Adipocyte (in vitro differentiated cells): Measurements from ENCODE around the gene USP17L17.
"Not testable (repeated sequence)": the region's sequence is repeated elsewhere in the genome, so short reads cannot be mapped to it uniquely, and the experiment has no call there.

Experiments used
- DNase-seq: peaks from one replicate; pipeline ENCODE4 v3.0.0-alpha.2; 2015; ENCODE audit warnings: low read depth
- H3K27me3 ChIP-seq: replicated peaks from 2 replicates; pipeline ENCODE4 v1.7.0; 2013; ENCODE audit warnings: mild to moderate bottlenecking, low read length, moderate library complexity; ENCODE audit not compliant: control insufficient read depth, insufficient read depth
- H3K36me3 ChIP-seq: 2 replicates; pipeline ENCODE4 v1.7.0; 2013; ENCODE audit warnings: low read length, mild to moderate bottlenecking, moderate library complexity; ENCODE audit not compliant: control insufficient read depth, insufficient read depth, severe bottlenecking
- H3K4me1 ChIP-seq: 2 replicates; pipeline ENCODE4 v1.7.0; 2013; ENCODE audit warnings: mild to moderate bottlenecking, low read length, moderate library complexity; ENCODE audit not compliant: control insufficient read depth, insufficient read depth
- H3K4me3 ChIP-seq: 2 replicates; pipeline ENCODE4 v1.7.0; 2013; ENCODE audit warnings: mild to moderate bottlenecking, low read length, moderate library complexity
- H3K9ac ChIP-seq: 2 replicates; pipeline ENCODE4 v1.7.0; 2013; ENCODE audit warnings: mild to moderate bottlenecking, low read length, moderate library complexity
- H3K9me3 ChIP-seq: 2 replicates; pipeline ENCODE4 v1.7.0; 2013; ENCODE audit warnings: mild to moderate bottlenecking, low read length, moderate library complexity; ENCODE audit not compliant: control insufficient read depth

Gene USP17L17, protein sequence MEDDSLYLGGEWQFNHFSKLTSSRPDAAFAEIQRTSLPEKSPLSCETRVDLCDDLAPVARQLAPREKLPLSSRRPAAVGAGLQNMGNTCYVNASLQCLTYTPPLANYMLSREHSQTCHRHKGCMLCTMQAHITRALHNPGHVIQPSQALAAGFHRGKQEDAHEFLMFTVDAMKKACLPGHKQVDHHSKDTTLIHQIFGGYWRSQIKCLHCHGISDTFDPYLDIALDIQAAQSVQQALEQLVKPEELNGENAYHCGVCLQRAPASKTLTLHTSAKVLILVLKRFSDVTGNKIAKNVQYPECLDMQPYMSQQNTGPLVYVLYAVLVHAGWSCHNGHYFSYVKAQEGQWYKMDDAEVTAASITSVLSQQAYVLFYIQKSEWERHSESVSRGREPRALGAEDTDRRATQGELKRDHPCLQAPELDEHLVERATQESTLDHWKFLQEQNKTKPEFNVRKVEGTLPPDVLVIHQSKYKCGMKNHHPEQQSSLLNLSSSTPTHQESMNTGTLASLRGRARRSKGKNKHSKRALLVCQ

GRCh38 chr4:9243579-9243978 is at the start of gene USP17L17:
Gene USP17L17, plus strand, starts transcription at chr4:9243879. Its CDS starts 0 bp downstream, at chr4:9243879.
- not testable (repeated sequence) for DNase-seq, H3K36me3 ChIP-seq, H3K9me3 ChIP-seq, H3K4me1 ChIP-seq, H3K27me3 ChIP-seq, H3K9ac ChIP-seq, H3K4me3 ChIP-seq

DNA sequence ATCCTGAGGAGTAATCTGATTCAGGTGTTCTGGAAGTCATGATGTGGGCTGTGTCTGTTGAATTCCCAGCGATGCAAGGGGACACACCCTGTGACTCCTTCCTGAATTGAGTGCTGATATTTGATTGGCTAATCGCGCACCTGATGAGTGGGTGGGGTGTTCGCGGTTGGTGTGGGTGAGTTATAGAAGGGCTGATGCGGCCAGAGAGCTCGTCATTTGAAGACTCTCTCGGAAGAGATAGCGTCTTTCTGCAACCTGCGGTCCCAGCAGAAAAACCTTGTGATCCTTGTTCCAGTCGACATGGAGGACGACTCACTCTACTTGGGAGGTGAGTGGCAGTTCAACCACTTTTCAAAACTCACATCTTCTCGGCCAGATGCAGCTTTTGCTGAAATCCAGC is 33.3 kb upstream of the USP17L17 start, which contains the start of gene USP17L10:
TSS of gene USP17L10 (plus strand) at position 301 of the 400 bp plus-strand sequence. CDS start at position 301, 0 bp downstream.
- H3K27me3 ChIP-seq, DNase-seq, H3K4me1 ChIP-seq, H3K4me3 ChIP-seq, H3K9ac ChIP-seq, H3K9me3 ChIP-seq, H3K36me3 ChIP-seq: not testable (repeated sequence)

- not testable (repeated sequence) for H3K9me3 ChIP-seq, DNase-seq, H3K27me3 ChIP-seq, H3K4me3 ChIP-seq, H3K4me1 ChIP-seq, H3K9ac ChIP-seq, H3K36me3 ChIP-seq
Observed at GRCh38 chr4:9214701-9215100, 29.0 kb upstream of the USP17L17 start.

DNA sequence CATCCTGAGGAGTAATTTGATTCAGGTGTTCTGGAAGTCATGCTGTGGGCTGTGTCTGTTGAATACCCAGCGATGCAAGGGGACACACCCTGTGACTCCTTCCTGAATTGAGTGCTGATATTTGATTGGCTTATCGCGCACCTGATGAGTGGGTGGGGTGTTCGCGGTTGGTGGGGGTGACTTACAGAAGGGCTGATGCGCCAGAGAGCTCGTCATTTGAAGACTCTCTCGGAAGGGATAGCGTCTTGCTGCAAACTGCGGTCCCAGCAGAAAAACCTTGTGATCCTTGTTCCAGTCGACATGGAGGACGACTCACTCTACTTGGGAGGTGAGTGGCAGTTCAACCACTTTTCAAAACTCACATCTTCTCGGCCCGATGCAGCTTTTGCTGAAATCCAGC is 28.6 kb upstream of the USP17L17 start, which contains the start of gene USP17L11:
TSS of gene USP17L11 (plus strand) at position 301 of the 400 bp plus-strand sequence. CDS start at position 301, 0 bp downstream.
- H3K4me3 ChIP-seq, DNase-seq, H3K9ac ChIP-seq, H3K27me3 ChIP-seq, H3K9me3 ChIP-seq, H3K4me1 ChIP-seq, H3K36me3 ChIP-seq: not testable (repeated sequence)

DNA sequence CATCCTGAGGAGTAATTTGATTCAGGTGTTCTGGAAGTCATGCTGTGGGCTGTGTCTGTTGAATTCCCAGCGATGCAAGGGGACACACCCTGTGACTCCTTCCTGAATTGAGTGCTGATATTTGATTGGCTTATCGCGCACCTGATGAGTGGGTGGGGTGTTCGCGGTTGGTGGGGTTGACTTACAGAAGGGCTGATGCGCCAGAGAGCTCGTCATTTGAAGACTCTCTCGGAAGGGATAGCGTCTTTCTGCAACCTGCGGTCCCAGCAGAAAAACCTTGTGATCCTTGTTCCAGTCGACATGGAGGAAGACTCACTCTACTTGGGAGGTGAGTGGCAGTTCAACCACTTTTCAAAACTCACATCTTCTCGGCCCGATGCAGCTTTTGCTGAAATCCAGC is 23.8 kb upstream of the USP17L17 start, which contains the start of gene USP17L12:
TSS of gene USP17L12 (plus strand) at position 301 of the 400 bp plus-strand sequence. CDS start at position 301, 0 bp downstream.
- not testable (repeated sequence) for H3K9ac ChIP-seq, DNase-seq, H3K9me3 ChIP-seq, H3K36me3 ChIP-seq, H3K4me1 ChIP-seq, H3K27me3 ChIP-seq, H3K4me3 ChIP-seq

DNA sequence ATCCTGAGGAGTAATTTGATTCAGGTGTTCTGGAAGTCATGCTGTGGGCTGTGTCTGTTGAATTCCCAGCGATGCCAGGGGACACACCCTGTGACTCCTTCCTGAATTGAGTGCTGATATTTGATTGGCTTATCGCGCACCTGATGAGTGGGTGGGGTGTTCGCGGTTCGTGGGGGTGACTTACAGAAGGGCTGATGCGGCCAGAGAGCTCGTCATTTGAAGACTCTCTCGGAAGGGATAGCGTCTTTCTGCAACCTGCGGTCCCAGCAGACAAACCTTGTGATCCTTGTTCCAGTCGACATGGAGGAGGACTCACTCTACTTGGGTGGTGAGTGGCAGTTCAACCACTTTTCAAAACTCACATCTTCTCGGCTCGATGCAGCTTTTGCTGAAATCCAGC is 19.1 kb upstream of the USP17L17 start, which contains the start of gene USP17L13:
TSS of gene USP17L13 (plus strand) at position 301 of the 400 bp plus-strand sequence. CDS start at position 301, 0 bp downstream.
- not testable (repeated sequence) for H3K9ac ChIP-seq, H3K4me1 ChIP-seq, H3K27me3 ChIP-seq, DNase-seq, H3K4me3 ChIP-seq, H3K36me3 ChIP-seq, H3K9me3 ChIP-seq

DNA sequence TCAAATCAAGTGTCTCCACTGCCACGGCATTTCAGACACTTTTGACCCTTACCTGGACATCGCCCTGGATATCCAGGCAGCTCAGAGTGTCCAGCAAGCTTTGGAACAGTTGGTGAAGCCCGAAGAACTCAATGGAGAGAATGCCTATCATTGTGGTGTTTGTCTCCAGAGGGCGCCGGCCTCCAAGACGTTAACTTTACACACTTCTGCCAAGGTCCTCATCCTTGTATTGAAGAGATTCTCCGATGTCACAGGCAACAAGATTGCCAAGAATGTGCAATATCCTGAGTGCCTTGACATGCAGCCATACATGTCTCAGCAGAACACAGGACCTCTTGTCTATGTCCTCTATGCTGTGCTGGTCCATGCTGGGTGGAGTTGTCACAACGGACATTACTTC is 13.4 kb upstream of the USP17L17 start:
- not testable (repeated sequence) for H3K9ac ChIP-seq, H3K9me3 ChIP-seq, H3K4me1 ChIP-seq, H3K4me3 ChIP-seq, H3K27me3 ChIP-seq, DNase-seq, H3K36me3 ChIP-seq

- not testable (repeated sequence) for H3K9me3 ChIP-seq, H3K36me3 ChIP-seq, DNase-seq, H3K4me1 ChIP-seq, H3K9ac ChIP-seq, H3K4me3 ChIP-seq, H3K27me3 ChIP-seq
Observed at GRCh38 chr4:9234085-9234484, 9.6 kb upstream of the USP17L17 start, which contains the start of gene USP17L15. Gene USP17L15, plus strand, starts transcription at chr4:9234385. Its CDS starts 0 bp downstream, at chr4:9234385.

DNA sequence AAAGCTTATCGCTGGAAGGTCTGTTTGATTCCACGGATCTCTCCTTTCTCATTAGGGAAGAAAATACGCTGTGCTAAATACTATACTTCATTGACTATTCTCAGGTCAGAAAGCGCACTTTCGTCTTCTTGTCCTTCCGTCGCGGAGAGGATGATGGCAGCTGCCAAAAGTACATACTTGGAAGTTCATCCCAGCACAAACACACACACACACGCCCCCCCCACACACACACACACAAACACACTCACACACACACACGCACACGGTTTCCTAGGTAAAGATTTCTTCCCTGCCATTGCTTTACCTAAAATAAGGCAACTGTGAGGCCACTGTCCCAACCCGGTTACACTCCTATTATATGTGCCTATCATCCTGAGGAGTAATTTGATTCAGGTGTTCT is 5.2 kb upstream of the USP17L17 start:
- not testable (repeated sequence) for H3K27me3 ChIP-seq, H3K36me3 ChIP-seq, H3K9ac ChIP-seq, DNase-seq, H3K4me3 ChIP-seq, H3K9me3 ChIP-seq, H3K4me1 ChIP-seq

- H3K36me3 ChIP-seq, H3K4me3 ChIP-seq, H3K27me3 ChIP-seq, H3K9ac ChIP-seq, H3K9me3 ChIP-seq, H3K4me1 ChIP-seq, DNase-seq: not testable (repeated sequence)
Observed at GRCh38 chr4:9247953-9248680, 4.4 kb downstream of the USP17L17 start, which contains the start of gene USP17L18. Gene USP17L18, plus strand, starts transcription at chr4:9248630. Its CDS starts 0 bp downstream, at chr4:9248630.

GRCh38 chr4:9253078-9253477 is 9.4 kb downstream of the USP17L17 start, which contains the start of gene USP17L19:
Gene USP17L19, plus strand, starts transcription at chr4:9253378. Its CDS starts 0 bp downstream, at chr4:9253378.
- not testable (repeated sequence) for H3K4me1 ChIP-seq, DNase-seq, H3K4me3 ChIP-seq, H3K27me3 ChIP-seq, H3K9ac ChIP-seq, H3K9me3 ChIP-seq, H3K36me3 ChIP-seq
